Ascending aorta (tissue), 2 donors: ENCODE results near the gene FGD6. TPM values are rescaled to one million over a fixed set of nuclear protein-coding genes. Genes with fewer than 3 reads are reported as not detected.

Experiments
- DNase-seq, 2 donors: peaks; one replicate each; pipeline ENCODE4 v3.0.0-alpha.2; 2019; ENCODE audit warnings: low spot score in 2 of 2
- H3K27ac ChIP-seq, 2 donors: fragments of 200-600 bp; sonication (generic); one replicate each; pipeline ENCODE4 v1.5.1; 2016 to 2017; ENCODE audit warnings: mild to moderate bottlenecking in 1 of 2
- H3K27me3 ChIP-seq: fragments of 200-600 bp; sonication (generic); one replicate; pipeline ENCODE4 v1.5.1; 2017
- H3K36me3 ChIP-seq, 2 donors: fragments of 200-600 bp; sonication (generic); one replicate each; pipeline ENCODE4 v1.5.1; 2016
- H3K4me1 ChIP-seq, 2 donors: fragments of 200-600 bp; sonication (generic); one replicate each; pipeline ENCODE4 v1.5.1; 2016 to 2017; ENCODE audit warnings: mild to moderate bottlenecking in 1 of 2
- H3K4me3 ChIP-seq, 2 donors: fragments of 200-600 bp; sonication (generic); one replicate each; pipeline ENCODE4 v1.5.1; 2016 to 2017; ENCODE audit warnings: mild to moderate bottlenecking in 1 of 2
- H3K9me3 ChIP-seq, 2 donors: fragments of 200-600 bp; sonication (generic); one replicate each; pipeline ENCODE4 v1.5.1; 2016
- CTCF ChIP-seq, 3 experiments: fragments of 200-600 bp in 2 of 3; fragments of 450-650 bp in 1 of 3; sonication (generic) in 2 of 3; IDR thresholded peaks; one replicate each; pipeline ENCODE4 v1.5.1; 2016 to 2019; ENCODE audit warnings: antibody characterized with exemption in 3 of 3, mild to moderate bottlenecking in 1 of 3, moderate library complexity in 1 of 3
- intact Hi-C: fragments of 100-400 bp; cut with DNase I; formaldehyde crosslinking; loops from one replicate; pipeline ENCODE4 v1.15.1; 2023
- total RNA-seq: library from RNA; depleted of rRNA; stranded (reverse); fragments of >200 nt; gene quantifications from one replicate; pipeline ENCODE4 v1.1.0, GENCODE V29; 2016

FGD6 gene
- total RNA-seq, 1 donor from 2014 or later: 2.0 TPM

- no peaks in the 10 kb centered on the region for H3K9me3 ChIP-seq
- peaks cover 6 to 18% of the 10 kb centered on the region in 2 donors for H3K4me1 ChIP-seq
- no peaks in the 10 kb centered on the region for H3K27me3 ChIP-seq
- intact Hi-C loops: loop anchor here (5.0 to 10.0 kb wide), 4 partner anchors 44 to 416 kb away; partner anchors contain the start of genes METAP2 and NR2C1
- H3K27ac ChIP-seq: peak overlapping the region in 1 of 2 donors; percentile 71
- no peak for TF ChIP-seq CTCF (IDR thresholded peaks at IDR 0.05)
- DNase-seq: no peak
- peaks cover 0 to 4% of the 10 kb centered on the region in 2 donors for H3K36me3 ChIP-seq
- no peak overlapping the region for H3K4me3 ChIP-seq
Measured at GRCh38 chr12:95116341-95116740, 100.9 kb downstream of the FGD6 start.

- Histone ChIP-seq H3K4me3 (no peak overlapping the region), H3K27ac (no peak overlapping the region), H3K27me3 (no peaks in the 10 kb centered on the region), H3K9me3 (no peaks in the 10 kb centered on the region), H3K36me3 (peaks cover 0 to 11% of the 10 kb centered on the region in 2 donors), H3K4me1 (peaks cover 6 to 18% of the 10 kb centered on the region in 2 donors)
- no peak for DNase-seq
- intact Hi-C loops: loop anchor here (5.0 to 10.0 kb wide), 4 partner anchors 43 to 417 kb away; partner anchors contain the start of genes METAP2 and NR2C1
- no peak for TF ChIP-seq CTCF (IDR thresholded peaks at IDR 0.05)
Measured at GRCh38 chr12:95115641-95116040, 101.6 kb downstream of the FGD6 start.

- no peak for TF ChIP-seq CTCF (IDR thresholded peaks at IDR 0.05)
- Histone ChIP-seq H3K9me3 (no peaks in the 10 kb centered on the region), H3K36me3 (peaks cover 0 to 12% of the 10 kb centered on the region in 2 donors), H3K4me1 (peaks cover 6 to 18% of the 10 kb centered on the region in 2 donors), H3K27ac (no peak overlapping the region), H3K4me3 (no peak overlapping the region), H3K27me3 (no peaks in the 10 kb centered on the region)
- no peak for DNase-seq
- intact Hi-C loops: loop anchor here (5.0 to 10.0 kb wide), 4 partner anchors 43 to 417 kb away; partner anchors contain the start of genes METAP2 and NR2C1
Measured at GRCh38 chr12:95114766-95115405, 102.4 kb downstream of the FGD6 start.

- intact Hi-C loops: no loop called here
- Histone ChIP-seq H3K27me3 (no peaks in the 10 kb centered on the region), H3K4me3 (no peak overlapping the region), H3K9me3 (no peaks in the 10 kb centered on the region), H3K27ac (no peak overlapping the region), H3K36me3 (peaks cover 0 to 37% of the 10 kb centered on the region in 2 donors), H3K4me1 (no peaks in the 10 kb centered on the region)
- no peak for TF ChIP-seq CTCF (IDR thresholded peaks at IDR 0.05)
- DNase-seq: no peak
Measured at GRCh38 chr12:95107362-95107761, 109.9 kb downstream of the FGD6 start.

GRCh38 chr12:95105540-95105939 lies 111.7 kb downstream of the FGD6 start:
- no peaks in the 10 kb centered on the region for H3K4me1 ChIP-seq
- no peaks in the 10 kb centered on the region for H3K9me3 ChIP-seq
- no peak overlapping the region for H3K4me3 ChIP-seq
- intact Hi-C loops: no loop called here
- no peak overlapping the region for H3K27ac ChIP-seq
- DNase-seq: no peak
- TF ChIP-seq CTCF (IDR thresholded peaks at IDR 0.05): no peak
- no peaks in the 10 kb centered on the region for H3K27me3 ChIP-seq
- H3K36me3 ChIP-seq: peaks cover 0 to 25% of the 10 kb centered on the region in 2 donors
